ENCODE results near the gene JARID2. TPM values are rescaled to one million over a fixed set of nuclear protein-coding genes. Genes with fewer than 3 reads are reported as not detected.

Gene JARID2
- total and polyA plus RNA-seq, 8 donors: 2.4 to 6.7 (median 3.7) TPM

DNA sequence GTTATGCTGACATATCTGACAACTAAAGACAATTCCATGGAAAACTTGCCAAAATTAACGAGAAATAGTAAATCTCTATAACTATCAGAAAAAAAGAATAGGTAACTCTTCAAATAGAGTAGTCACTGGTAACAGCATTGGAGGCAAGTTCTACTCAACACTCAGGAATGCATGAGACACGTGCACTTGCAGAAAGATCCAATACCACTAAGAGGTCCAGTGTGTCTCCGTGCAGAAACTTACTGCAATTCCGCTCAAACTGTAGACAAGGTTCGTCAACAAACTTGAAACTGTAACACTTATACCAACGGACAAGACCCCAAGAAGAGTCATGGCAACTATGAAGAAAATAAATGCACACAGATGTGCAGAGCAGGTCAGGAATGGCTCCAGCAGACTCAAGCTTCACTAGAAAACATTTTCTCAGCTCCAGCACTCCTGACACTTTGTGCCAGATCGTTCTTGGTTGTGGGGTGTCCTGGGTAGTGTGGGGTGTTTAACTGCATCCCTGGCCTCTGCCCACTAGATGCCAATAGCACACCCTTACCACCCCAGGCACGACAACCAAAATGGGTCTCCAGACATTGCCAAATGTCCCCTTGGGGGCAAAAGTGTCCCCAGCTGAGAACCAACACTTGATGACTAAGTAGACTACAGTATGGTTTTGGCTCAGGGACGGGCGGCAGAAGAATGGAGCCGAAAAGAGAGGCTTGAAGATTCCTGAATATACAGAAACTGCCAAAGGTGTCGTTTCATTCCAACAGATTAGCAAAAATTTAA, 282.2 kb downstream of the JARID2 start:
- ATAC-seq (no peak), DNase-seq (no peak), FAIRE-seq (no peak)
- H3K36me3 ChIP-seq: peaks cover 0 to 13% (median 7%) of the 10 kb centered on the region in 3 donors
- no peaks in the 10 kb centered on the region for H3K4me1 ChIP-seq
- no peaks in the 10 kb centered on the region for H3K9me3 ChIP-seq
- no peak overlapping the region for H3K27ac ChIP-seq
- intact Hi-C loops (cut with DNase I): no loop called here
- WGBS, 2 donors: 93 to 96% methylated on average over 12 of the region's 12 CpGs
- no peak overlapping the region for H3K4me3 ChIP-seq
- TF ChIP-seq, protein P1, sequence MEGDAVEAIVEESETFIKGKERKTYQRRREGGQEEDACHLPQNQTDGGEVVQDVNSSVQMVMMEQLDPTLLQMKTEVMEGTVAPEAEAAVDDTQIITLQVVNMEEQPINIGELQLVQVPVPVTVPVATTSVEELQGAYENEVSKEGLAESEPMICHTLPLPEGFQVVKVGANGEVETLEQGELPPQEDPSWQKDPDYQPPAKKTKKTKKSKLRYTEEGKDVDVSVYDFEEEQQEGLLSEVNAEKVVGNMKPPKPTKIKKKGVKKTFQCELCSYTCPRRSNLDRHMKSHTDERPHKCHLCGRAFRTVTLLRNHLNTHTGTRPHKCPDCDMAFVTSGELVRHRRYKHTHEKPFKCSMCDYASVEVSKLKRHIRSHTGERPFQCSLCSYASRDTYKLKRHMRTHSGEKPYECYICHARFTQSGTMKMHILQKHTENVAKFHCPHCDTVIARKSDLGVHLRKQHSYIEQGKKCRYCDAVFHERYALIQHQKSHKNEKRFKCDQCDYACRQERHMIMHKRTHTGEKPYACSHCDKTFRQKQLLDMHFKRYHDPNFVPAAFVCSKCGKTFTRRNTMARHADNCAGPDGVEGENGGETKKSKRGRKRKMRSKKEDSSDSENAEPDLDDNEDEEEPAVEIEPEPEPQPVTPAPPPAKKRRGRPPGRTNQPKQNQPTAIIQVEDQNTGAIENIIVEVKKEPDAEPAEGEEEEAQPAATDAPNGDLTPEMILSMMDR (IDR thresholded peaks at IDR 0.05): no peak
- no peaks in the 10 kb centered on the region for H3K27me3 ChIP-seq

DNA sequence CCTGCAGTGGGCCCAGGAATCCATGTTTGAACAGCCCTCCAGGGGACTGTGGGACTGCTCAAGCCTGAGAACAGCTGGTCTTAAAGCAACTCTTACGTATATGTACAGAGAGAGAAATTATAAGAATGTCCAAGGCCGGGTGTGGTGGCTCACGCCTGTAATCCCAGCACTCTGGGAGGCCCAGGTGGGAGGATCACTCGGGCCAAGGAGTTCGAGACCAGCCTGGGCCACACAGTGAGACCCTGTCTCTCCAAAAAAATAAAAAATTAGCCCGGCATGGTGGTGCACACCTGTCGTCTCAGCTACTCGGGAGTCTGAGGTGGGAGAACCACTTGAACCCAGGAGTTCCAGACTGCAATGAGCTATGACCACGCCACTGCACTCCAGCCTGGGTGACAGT, 283.0 kb downstream of the JARID2 start:
- FAIRE-seq (no peak), ATAC-seq (no peak), DNase-seq (no peak)
- TF ChIP-seq, protein P1 (IDR thresholded peaks at IDR 0.05): no peak
- no peaks in the 10 kb centered on the region for H3K27me3 ChIP-seq
- H3K36me3 ChIP-seq: peaks cover 0 to 7% (median 4%) of the 10 kb centered on the region in 3 donors
- intact Hi-C loops (cut with DNase I): no loop called here
- 97 to 98% methylated on average over 9 of the region's 9 CpGs for WGBS, 2 donors
- no peak overlapping the region for H3K27ac ChIP-seq
- H3K4me1 ChIP-seq: no peaks in the 10 kb centered on the region
- H3K9me3 ChIP-seq: no peaks in the 10 kb centered on the region
- H3K4me3 ChIP-seq: no peak overlapping the region

DNA sequence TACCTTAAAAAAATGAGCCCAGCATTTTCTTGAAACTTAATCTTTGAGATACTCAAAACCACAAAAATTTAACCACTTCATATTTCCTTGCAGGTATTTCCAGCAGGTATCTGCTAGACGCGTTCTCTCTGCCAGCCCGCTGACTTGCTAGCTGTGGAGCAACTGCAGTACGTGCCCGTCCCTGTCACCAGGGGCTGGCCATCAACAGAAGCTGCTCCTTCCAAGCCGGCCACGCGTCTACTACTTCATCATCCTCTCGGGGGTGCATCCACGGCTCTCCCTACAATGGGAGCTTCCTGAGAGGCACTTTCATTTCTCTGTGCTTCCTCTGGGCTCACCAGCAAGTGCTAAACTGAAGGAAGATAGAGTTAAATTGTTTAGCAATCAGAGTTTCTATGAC, 284.5 kb downstream of the JARID2 start:
- no peak for DNase-seq
- intact Hi-C loops (cut with DNase I): no loop called here
- H3K4me1 ChIP-seq: no peaks in the 10 kb centered on the region
- 89 to 92% methylated on average over 10 of the region's 10 CpGs for WGBS, 2 donors
- no peak overlapping the region for H3K27ac ChIP-seq
- no peaks in the 10 kb centered on the region for H3K27me3 ChIP-seq
- TF ChIP-seq, protein P1 (IDR thresholded peaks at IDR 0.05): no peak
- H3K4me3 ChIP-seq: no peak overlapping the region
- FAIRE-seq: no peak
- no peaks in the 10 kb centered on the region for H3K36me3 ChIP-seq
- no peak for ATAC-seq
- H3K9me3 ChIP-seq: no peaks in the 10 kb centered on the region

DNA sequence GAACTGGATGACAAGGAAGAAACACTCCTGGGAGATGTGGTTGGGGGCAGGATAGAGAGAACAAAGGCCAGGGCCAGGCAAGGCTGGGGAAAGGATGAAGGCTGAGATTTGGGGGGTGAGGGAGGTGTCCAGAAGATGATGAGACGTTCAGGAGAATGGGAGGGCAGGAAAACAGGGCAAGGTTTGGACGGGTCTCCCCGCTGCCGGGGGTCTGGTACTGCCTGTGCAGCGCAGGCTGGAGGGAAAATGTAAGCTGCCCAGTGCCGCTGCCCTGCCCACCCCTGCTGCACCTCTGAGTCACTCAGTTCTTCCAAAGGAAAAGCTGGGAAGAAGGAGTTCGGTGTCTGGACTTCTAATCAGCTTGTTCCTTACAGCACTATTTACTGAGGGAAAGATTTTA, 286.1 kb downstream of the JARID2 start:
- TF ChIP-seq, protein P1 (IDR thresholded peaks at IDR 0.05): no peak
- DNase-seq: no peak
- no peak for FAIRE-seq
- 94 to 95% methylated on average over 7 of the region's 7 CpGs for WGBS, 2 donors
- H3K27ac ChIP-seq: no peak overlapping the region
- no peak overlapping the region for H3K4me3 ChIP-seq
- H3K4me1 ChIP-seq: peaks cover 0 to 5% (median 0%) of the 10 kb centered on the region in 3 donors
- intact Hi-C loops (cut with DNase I): no loop called here
- H3K36me3 ChIP-seq: no peaks in the 10 kb centered on the region
- H3K9me3 ChIP-seq: no peaks in the 10 kb centered on the region
- no peak for ATAC-seq
- H3K27me3 ChIP-seq: no peaks in the 10 kb centered on the region

DNA sequence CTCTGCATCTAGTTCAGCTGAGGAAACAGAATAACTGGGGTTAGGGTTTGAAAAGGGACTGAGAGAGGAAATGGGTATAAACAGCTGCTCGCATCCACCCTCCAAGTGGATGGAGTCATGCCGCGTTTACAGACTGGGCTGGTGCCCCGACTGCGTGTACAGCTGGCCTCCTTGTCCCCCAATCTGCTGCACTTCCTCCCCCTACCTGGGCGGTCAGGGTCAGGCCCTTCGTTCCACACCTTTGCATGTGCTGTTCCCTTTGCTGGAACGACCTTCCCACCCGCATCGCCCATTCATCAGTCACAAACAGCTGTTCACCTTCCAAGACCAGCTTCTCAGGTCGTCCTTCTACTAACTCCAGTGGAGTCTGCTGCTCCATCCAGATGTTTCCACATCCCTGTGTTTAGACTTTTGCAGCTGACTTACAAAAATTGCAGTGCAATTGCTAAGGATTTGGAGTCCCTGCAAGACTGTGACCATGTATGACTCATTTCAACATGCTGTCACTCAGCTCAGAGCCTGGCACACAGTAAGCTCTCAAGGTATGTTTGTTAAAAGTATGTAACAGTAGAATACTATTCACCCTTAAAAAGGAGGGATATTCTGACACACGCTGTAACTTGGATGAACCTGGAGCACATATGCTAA, 287.6 kb downstream of the JARID2 start:
- no peak for FAIRE-seq
- no peak overlapping the region for H3K27ac ChIP-seq
- ATAC-seq: no peak
- 90 to 92% methylated on average over 12 of the region's 12 CpGs for WGBS, 2 donors
- no peaks in the 10 kb centered on the region for H3K36me3 ChIP-seq
- TF ChIP-seq, protein P1 (IDR thresholded peaks at IDR 0.05): no peak
- H3K9me3 ChIP-seq: no peaks in the 10 kb centered on the region
- intact Hi-C loops (cut with DNase I): no loop called here
- no peak for DNase-seq
- H3K4me3 ChIP-seq: no peak overlapping the region
- H3K27me3 ChIP-seq: no peaks in the 10 kb centered on the region
- H3K4me1 ChIP-seq: peaks cover 0 to 5% (median 0%) of the 10 kb centered on the region in 3 donors

Measured in pancreas (tissue), 10 donors.